SK-N-SH (cell line): Measurements from ENCODE around the gene HAND1. TPM values are rescaled to one million over a fixed set of nuclear protein-coding genes. Genes with fewer than 3 reads are reported as not detected.

Source experiments
- CTCF ChIA-PET: fragments of 300-600, 350-600 bp; formaldehyde crosslinking; extraction: SDS; loops from one replicate; lab custom pipeline; 2021; lab: Yijun Ruan, JAX
- POLR2A ChIA-PET: fragments of 350-600 bp; sonication (Branson Sonifier 250); formaldehyde crosslinking; extraction: SDS; loops from one replicate; lab custom pipeline; 2020; ENCODE audit warnings: antibody characterized with exemption, inconsistent platforms; lab: Yijun Ruan, JAX
- DNase-seq: peaks from one replicate; pipeline ENCODE4 v3.0.0; 2012
- H2AFZ ChIP-seq: fragments of 200-600 bp; sonication (generic); 2 replicates; pipeline ENCODE4 v1.8.1; 2016; ENCODE audit warnings: antibody characterized with exemption, mild to moderate bottlenecking, low read depth
- H3F3A ChIP-seq: fragments of 200-600 bp; sonication (generic); replicated peaks from 2 replicates; pipeline ENCODE3; 2016; ENCODE audit warnings: antibody characterized with exemption, mild to moderate bottlenecking; ENCODE audit not compliant: insufficient read depth
- H3K27ac ChIP-seq, 2 experiments: fragments of 200-500 bp in 1 of 2; fragments of 200-600 bp in 1 of 2; sonication (Bioruptor generic) in 1 of 2; sonication (generic), shearing (Covaris generic) in 1 of 2; 2 replicates each; pipeline versions ENCODE4 v1.5.1 to v1.6.1; 2014 to 2016; ENCODE audit warnings: low read depth in 2 of 2, inconsistent platforms in 1 of 2, low read length in 1 of 2, mild to moderate bottlenecking in 1 of 2, mixed read lengths in 1 of 2
- H3K27me3 ChIP-seq: fragments of 200-600 bp; sonication (generic), shearing (Covaris generic); 2 replicates; pipeline ENCODE4 v1.6.1; 2016; ENCODE audit warnings: mixed run types; ENCODE audit not compliant: insufficient read depth
- H3K36me3 ChIP-seq, 2 experiments: fragments of 200-500 bp in 1 of 2; fragments of 200-600 bp in 1 of 2; sonication (Bioruptor generic) in 1 of 2; sonication (generic) in 1 of 2; replicated peaks in 1 of 2; 2 replicates each; pipeline versions ENCODE3 to v1.5.1; 2014 to 2016; ENCODE audit warnings: low read length in 1 of 2, mild to moderate bottlenecking in 1 of 2; ENCODE audit not compliant: insufficient read depth in 2 of 2, control insufficient read depth in 1 of 2
- H3K4me1 ChIP-seq, 2 experiments: fragments of 200-500 bp in 1 of 2; fragments of 200-600 bp in 1 of 2; sonication (Bioruptor generic) in 1 of 2; sonication (generic), shearing (Covaris generic) in 1 of 2; 2 replicates each; pipeline versions ENCODE4 v1.5.1 to v1.6.1; 2014 to 2016; ENCODE audit warnings: low read depth in 1 of 2, low read length in 1 of 2, mixed run types in 1 of 2; ENCODE audit not compliant: insufficient read depth in 2 of 2, control insufficient read depth in 1 of 2
- H3K4me2 ChIP-seq: fragments of 200-600 bp; sonication (generic), shearing (Covaris generic); 2 replicates; pipeline ENCODE4 v1.6.1; 2017; ENCODE audit warnings: mixed run types
- H3K4me3 ChIP-seq, 2 experiments: fragments of 200-500 bp in 1 of 2; fragments of 200-600 bp in 1 of 2; sonication (Bioruptor generic) in 1 of 2; sonication (generic), shearing (Covaris generic) in 1 of 2; 2 replicates each; pipeline versions ENCODE4 v1.5.1 to v1.8.1; 2014 to 2016; ENCODE audit warnings: low read depth in 2 of 2, inconsistent platforms in 1 of 2, low read length in 1 of 2, mild to moderate bottlenecking in 1 of 2, mixed read lengths in 1 of 2, moderate library complexity in 1 of 2
- H3K79me2 ChIP-seq: fragments of 200-600 bp; sonication (generic); 2 replicates; pipeline ENCODE4 v1.8.1; 2017; ENCODE audit warnings: mild to moderate bottlenecking; ENCODE audit not compliant: insufficient read depth
- H3K9ac ChIP-seq: fragments of 200-600 bp; sonication (generic); 2 replicates; pipeline ENCODE4 v1.6.1; 2017; ENCODE audit warnings: mixed run types
- H3K9me2 ChIP-seq: fragments of 200-600 bp; sonication (generic); 2 replicates; pipeline ENCODE4 v1.6.1; 2017; ENCODE audit warnings: mixed run types
- H3K9me3 ChIP-seq: fragments of 200-600 bp; sonication (generic); 2 replicates; pipeline ENCODE4 v1.6.1; 2017; ENCODE audit warnings: mixed run types, mild to moderate bottlenecking, moderate library complexity
- H4K20me1 ChIP-seq: fragments of 200-600 bp; sonication (generic); 2 replicates; pipeline ENCODE4 v1.6.1; 2017; ENCODE audit warnings: mild to moderate bottlenecking, mixed run types; ENCODE audit not compliant: insufficient read depth
- CHD2 ChIP-seq: fragments of 150-350 bp; IDR thresholded peaks from 2 replicates; pipeline ENCODE4 v1.6.1; 2018; ENCODE audit warnings: low read length; ENCODE audit not compliant: partially characterized antibody
- ELF1 ChIP-seq: IDR thresholded peaks from 2 replicates; pipeline ENCODE4 v1.4.0; 2012
- EP300 ChIP-seq, 2 experiments: IDR thresholded peaks; 2 replicates each; pipeline versions ENCODE4 v1.4.0 to v1.6.1; 2012; ENCODE audit warnings: borderline replicate concordance in 1 of 2, low read depth in 1 of 2, low read length in 1 of 2
- MXI1 ChIP-seq: IDR thresholded peaks from 2 replicates; pipeline ENCODE4 v1.6.1; 2012; ENCODE audit warnings: mild to moderate bottlenecking, low read depth, low read length, improper control_type of control experiment
- NRF1 ChIP-seq: IDR thresholded peaks from 2 replicates; pipeline ENCODE4 v1.6.1; 2012; ENCODE audit warnings: low read depth, mild to moderate bottlenecking, low read length
- RAD21 ChIP-seq: IDR thresholded peaks from 2 replicates; pipeline ENCODE4 v1.6.1; 2012; ENCODE audit warnings: mild to moderate bottlenecking, low read length
- RCOR1 ChIP-seq: fragments of 150-350 bp; IDR thresholded peaks from 2 replicates; pipeline ENCODE4 v1.6.1; 2017; ENCODE audit warnings: antibody characterized with exemption, low read length
- SMC3 ChIP-seq: IDR thresholded peaks from 2 replicates; pipeline ENCODE4 v1.6.1; 2012; ENCODE audit warnings: low read depth, low read length, improper control_type of control experiment
- WGBS: methylation state at CpG from one replicate; pipeline ENCODE4 v1.1.6; 2017; ENCODE audit warnings: low lambda C conversion rate; 5-methylcytosine and 5-hydroxymethylcytosine counted together
- polyA plus RNA-seq, 3 experiments: library from polyadenylated mRNA; depleted of rRNA; stranded (reverse); fragments of >200 nt; gene quantifications; 2 replicates each; pipeline ENCODE4 v1.2.3, GENCODE V29; 2012
- TF ChIP-seq, protein P1 (sequence below): fragments of 200-600 bp; sonication (generic); IDR thresholded peaks from 2 replicates; pipeline ENCODE4 v1.6.1; 2017; ENCODE audit warnings: antibody characterized with exemption, mild to moderate bottlenecking, moderate library complexity
- TF ChIP-seq, protein P2 (sequence below): IDR thresholded peaks from 2 replicates; pipeline ENCODE4 v1.6.1; 2012; ENCODE audit warnings: mild to moderate bottlenecking, low read depth, low read length, moderate library complexity

Gene HAND1
- polyA plus RNA-seq, 1 of the 3 experiments (the other 2 are of a cell fraction): 1.1 TPM

DNA sequence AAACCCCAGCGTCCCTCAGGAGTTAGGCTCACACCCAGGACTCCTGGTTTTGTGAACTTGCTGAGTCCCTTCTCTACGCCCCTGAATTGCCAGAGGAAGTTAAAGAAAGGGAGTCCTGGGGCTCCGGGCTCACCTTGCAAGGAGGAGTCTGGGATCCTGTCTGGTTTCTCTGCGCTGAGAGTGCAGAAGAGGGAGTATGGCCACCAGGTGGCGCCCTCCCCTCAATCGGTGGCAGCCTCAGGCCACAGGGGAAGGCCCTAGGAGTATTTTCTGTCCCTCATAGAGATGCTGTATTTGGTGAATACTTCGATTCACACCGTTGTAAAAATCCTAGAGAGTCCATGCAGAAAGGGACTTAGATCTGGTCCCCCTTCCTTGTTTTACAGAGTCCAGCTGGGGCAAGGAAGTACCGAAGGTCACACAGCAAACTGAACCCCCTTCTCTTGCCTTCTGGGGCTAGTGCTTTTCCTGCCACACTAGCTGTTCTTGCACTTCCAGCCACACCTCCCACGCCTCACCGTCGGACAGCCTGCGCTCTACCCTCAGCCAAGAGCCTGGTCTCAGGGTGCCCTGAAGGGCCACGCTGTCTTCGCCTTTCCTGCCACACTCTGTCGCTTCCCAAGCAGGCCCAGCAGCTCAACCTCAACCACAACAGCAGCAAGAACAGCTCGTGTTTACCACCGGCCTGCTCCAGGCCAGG, 10.2 kb downstream of the HAND1 start:
- H3K27ac ChIP-seq: peak overlapping the region in 1 of 2 experiments; percentile 53; a peak in 1 of 4 replicates
- ChIA-PET CTCF (interaction anchor here (0.6 to 14.6 kb wide), 39 partner anchors 9 to 493 kb away, joined by 3 to 295 read pairs (median 5); partner anchors contain the start of genes GALNT10 and HAND1), POLR2A (interaction anchor here (0.6 to 1.6 kb wide), 8 partner anchors 9 to 143 kb away, joined by 3 to 13 read pairs (median 4); partner anchors contain the start of gene HAND1)
- H3K27me3 ChIP-seq: no peaks in the 10 kb centered on the region; the same call in 1 of the 2 replicates
- WGBS: 53% methylated on average over 13 of the region's 18 CpGs
- no peaks in the 10 kb centered on the region for H4K20me1 ChIP-seq
- DNase-seq: peak; percentile 85
- TF ChIP-seq SMC3 (peak; percentile 97), CHD2 (peak; percentile 48), MXI1 (peak; percentile 25; the same call in 1 of the 2 replicates), RCOR1 (peak; percentile 45; the same call in 1 of the 2 replicates), EP300 (IDR thresholded peaks at IDR 0.05; ENCODE audit: borderline replicate concordance in 1 of 2, low read depth in 1 of 2, low read length in 1 of 2) (no peak; a peak in 1 of 4 replicates), ELF1 (no peak), NRF1 (no peak; the same call in 1 of the 2 replicates), RAD21 (peak; percentile 94)
- TF ChIP-seq, protein P1, sequence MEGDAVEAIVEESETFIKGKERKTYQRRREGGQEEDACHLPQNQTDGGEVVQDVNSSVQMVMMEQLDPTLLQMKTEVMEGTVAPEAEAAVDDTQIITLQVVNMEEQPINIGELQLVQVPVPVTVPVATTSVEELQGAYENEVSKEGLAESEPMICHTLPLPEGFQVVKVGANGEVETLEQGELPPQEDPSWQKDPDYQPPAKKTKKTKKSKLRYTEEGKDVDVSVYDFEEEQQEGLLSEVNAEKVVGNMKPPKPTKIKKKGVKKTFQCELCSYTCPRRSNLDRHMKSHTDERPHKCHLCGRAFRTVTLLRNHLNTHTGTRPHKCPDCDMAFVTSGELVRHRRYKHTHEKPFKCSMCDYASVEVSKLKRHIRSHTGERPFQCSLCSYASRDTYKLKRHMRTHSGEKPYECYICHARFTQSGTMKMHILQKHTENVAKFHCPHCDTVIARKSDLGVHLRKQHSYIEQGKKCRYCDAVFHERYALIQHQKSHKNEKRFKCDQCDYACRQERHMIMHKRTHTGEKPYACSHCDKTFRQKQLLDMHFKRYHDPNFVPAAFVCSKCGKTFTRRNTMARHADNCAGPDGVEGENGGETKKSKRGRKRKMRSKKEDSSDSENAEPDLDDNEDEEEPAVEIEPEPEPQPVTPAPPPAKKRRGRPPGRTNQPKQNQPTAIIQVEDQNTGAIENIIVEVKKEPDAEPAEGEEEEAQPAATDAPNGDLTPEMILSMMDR: peak; percentile 93
- TF ChIP-seq, protein P2, sequence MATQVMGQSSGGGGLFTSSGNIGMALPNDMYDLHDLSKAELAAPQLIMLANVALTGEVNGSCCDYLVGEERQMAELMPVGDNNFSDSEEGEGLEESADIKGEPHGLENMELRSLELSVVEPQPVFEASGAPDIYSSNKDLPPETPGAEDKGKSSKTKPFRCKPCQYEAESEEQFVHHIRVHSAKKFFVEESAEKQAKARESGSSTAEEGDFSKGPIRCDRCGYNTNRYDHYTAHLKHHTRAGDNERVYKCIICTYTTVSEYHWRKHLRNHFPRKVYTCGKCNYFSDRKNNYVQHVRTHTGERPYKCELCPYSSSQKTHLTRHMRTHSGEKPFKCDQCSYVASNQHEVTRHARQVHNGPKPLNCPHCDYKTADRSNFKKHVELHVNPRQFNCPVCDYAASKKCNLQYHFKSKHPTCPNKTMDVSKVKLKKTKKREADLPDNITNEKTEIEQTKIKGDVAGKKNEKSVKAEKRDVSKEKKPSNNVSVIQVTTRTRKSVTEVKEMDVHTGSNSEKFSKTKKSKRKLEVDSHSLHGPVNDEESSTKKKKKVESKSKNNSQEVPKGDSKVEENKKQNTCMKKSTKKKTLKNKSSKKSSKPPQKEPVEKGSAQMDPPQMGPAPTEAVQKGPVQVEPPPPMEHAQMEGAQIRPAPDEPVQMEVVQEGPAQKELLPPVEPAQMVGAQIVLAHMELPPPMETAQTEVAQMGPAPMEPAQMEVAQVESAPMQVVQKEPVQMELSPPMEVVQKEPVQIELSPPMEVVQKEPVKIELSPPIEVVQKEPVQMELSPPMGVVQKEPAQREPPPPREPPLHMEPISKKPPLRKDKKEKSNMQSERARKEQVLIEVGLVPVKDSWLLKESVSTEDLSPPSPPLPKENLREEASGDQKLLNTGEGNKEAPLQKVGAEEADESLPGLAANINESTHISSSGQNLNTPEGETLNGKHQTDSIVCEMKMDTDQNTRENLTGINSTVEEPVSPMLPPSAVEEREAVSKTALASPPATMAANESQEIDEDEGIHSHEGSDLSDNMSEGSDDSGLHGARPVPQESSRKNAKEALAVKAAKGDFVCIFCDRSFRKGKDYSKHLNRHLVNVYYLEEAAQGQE: no peak
- TF ChIP-seq, all 33 proteins: peak for 6
- Histone ChIP-seq H3K9ac (no peak overlapping the region), H3F3A (peaks cover 3% of the 10 kb centered on the region), H3K4me1 (peaks cover 0 to 39% of the 10 kb centered on the region in 2 experiments; a peak in 2 of 4 replicates), H3K9me2 (no peaks in the 10 kb centered on the region), H3K9me3 (no peaks in the 10 kb centered on the region), H3K36me3 (peaks cover 0 to 2% of the 10 kb centered on the region in 2 experiments), H3K4me2 (no peak overlapping the region), H2AFZ (no peak overlapping the region), H3K79me2 (no peaks in the 10 kb centered on the region), H3K4me3 (no peak overlapping the region; a peak in 1 of 4 replicates)
